Prostate gland (tissue), 2 donors: ENCODE data around the gene PTF1A. TPM values are rescaled to one million over a fixed set of nuclear protein-coding genes. Genes with fewer than 3 reads are reported as not detected.

ENCODE experiments used
- DNase-seq: peaks from one replicate; pipeline ENCODE4 v3.0.0-alpha.2; 2019; ENCODE audit warnings: low spot score
- H3K27ac ChIP-seq, 2 donors: fragments of 200-600 bp; sonication (generic); 2 replicates each; pipeline ENCODE4 v1.5.1; 2017 to 2019
- H3K27me3 ChIP-seq: fragments of 200-600 bp; sonication (generic); replicated peaks from 2 replicates; pipeline ENCODE4 v1.5.1; 2019; ENCODE audit not compliant: insufficient read depth
- H3K36me3 ChIP-seq, 2 donors: fragments of 200-600 bp; sonication (generic); 1 replicate in 1 of 2; 2 replicates in 1 of 2; pipeline versions ENCODE4 v1.5.1 to v1.8.1; 2017 to 2019
- H3K4me1 ChIP-seq: fragments of 200-600 bp; sonication (generic); replicated peaks from 2 replicates; pipeline ENCODE4 v1.5.1; 2019
- H3K4me3 ChIP-seq, 2 donors: fragments of 200-600 bp; sonication (generic); 2 replicates each; pipeline ENCODE4 v1.5.1; 2017 to 2019
- H3K9me3 ChIP-seq: fragments of 200-600 bp; sonication (generic); 2 replicates; pipeline ENCODE4 v1.5.1; 2017
- POLR2A ChIP-seq: fragments of 450-650 bp; IDR thresholded peaks from one replicate; pipeline ENCODE4 v1.6.1; 2016; ENCODE audit warnings: antibody characterized with exemption, mild to moderate bottlenecking
- POLR2AphosphoS5 ChIP-seq: sonication (generic); formaldehyde crosslinking; IDR thresholded peaks from one replicate; pipeline ENCODE4 v1.6.1; 2017; ENCODE audit warnings: antibody characterized with exemption
- whole genome bisulfite sequencing: methylation state at CpG from one replicate; pipeline ENCODE4 v1.1.5; 2018; 5-methylcytosine and 5-hydroxymethylcytosine counted together
- intact Hi-C: fragments of 100-400 bp; cut with DNase I; formaldehyde crosslinking; loops from one replicate; pipeline ENCODE4 v1.14.2; 2022
- total RNA-seq, 2 donors: library from RNA; depleted of rRNA; stranded (reverse); fragments of >200 nt; gene quantifications; one replicate each; pipeline ENCODE4 v1.1.0, GENCODE V29; 2016
- TF ChIP-seq, protein P1 (sequence below), 4 experiments: fragments of 200-600 bp in 2 of 4; fragments of 450-650 bp in 2 of 4; sonication (generic) in 2 of 4; IDR thresholded peaks; 1 replicate in 3 of 4; 2 replicates in 1 of 4; pipeline ENCODE4 v1.5.1; 2016 to 2019; ENCODE audit warnings: antibody characterized with exemption in 4 of 4, mild to moderate bottlenecking in 2 of 4, moderate library complexity in 2 of 4

PTF1A gene
- total RNA-seq, 2 donors from 2014 or later: 1.9 TPM; not detected in 1

DNA sequence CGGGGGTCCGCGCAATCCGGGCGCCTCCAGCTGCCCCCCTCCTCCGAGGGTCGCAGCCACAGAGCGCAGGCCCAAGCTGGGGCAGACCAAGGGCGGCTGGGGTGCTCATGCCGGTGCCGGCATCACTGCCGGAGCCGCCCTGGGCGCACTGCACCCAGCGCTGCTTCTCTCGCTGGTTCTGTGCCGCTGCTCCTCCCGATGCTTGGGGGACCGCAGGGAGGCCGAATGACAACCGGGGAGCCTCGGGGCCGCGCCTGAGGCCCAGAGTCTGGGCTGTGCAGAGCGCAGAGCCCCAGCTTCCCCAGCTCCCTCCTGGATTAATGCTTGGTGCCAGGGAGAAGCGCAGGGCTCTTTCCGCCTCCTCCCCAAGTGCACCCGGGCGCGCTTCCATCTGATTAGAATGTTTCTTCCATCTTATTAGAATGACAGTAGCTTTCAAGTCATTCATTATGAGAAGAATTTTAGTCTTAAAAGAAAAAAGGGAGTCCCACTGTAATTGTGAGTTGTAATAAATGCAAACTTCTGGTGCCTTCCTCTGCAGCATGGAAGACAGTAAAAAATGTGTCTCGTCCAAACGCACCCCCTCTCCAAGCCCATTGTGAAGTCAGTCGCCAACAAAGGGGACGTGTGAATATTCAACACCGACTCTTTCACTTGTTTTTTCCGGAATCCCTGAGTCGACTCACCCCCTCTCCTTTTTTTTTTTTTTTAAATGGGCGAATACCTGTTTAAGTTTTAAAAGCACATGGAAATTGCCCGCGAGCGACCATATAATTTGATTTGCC lies 19.5 kb upstream of the PTF1A start:
- Histone ChIP-seq H3K27ac (no peak overlapping the region), H3K9me3 (no peaks in the 10 kb centered on the region), H3K4me3 (no peak overlapping the region), H3K27me3 (peaks cover 41% of the 10 kb centered on the region), H3K36me3 (no peaks in the 10 kb centered on the region), H3K4me1 (peaks cover 10% of the 10 kb centered on the region)
- DNase-seq: no peak
- intact Hi-C loops: no loop called here
- 2% methylated on average over 27 of the region's 41 CpGs for WGBS
- TF ChIP-seq, protein P1, sequence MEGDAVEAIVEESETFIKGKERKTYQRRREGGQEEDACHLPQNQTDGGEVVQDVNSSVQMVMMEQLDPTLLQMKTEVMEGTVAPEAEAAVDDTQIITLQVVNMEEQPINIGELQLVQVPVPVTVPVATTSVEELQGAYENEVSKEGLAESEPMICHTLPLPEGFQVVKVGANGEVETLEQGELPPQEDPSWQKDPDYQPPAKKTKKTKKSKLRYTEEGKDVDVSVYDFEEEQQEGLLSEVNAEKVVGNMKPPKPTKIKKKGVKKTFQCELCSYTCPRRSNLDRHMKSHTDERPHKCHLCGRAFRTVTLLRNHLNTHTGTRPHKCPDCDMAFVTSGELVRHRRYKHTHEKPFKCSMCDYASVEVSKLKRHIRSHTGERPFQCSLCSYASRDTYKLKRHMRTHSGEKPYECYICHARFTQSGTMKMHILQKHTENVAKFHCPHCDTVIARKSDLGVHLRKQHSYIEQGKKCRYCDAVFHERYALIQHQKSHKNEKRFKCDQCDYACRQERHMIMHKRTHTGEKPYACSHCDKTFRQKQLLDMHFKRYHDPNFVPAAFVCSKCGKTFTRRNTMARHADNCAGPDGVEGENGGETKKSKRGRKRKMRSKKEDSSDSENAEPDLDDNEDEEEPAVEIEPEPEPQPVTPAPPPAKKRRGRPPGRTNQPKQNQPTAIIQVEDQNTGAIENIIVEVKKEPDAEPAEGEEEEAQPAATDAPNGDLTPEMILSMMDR (IDR thresholded peaks at IDR 0.05): no peak
- no peak for TF ChIP-seq POLR2AphosphoS5
- no peak for TF ChIP-seq POLR2A

DNA sequence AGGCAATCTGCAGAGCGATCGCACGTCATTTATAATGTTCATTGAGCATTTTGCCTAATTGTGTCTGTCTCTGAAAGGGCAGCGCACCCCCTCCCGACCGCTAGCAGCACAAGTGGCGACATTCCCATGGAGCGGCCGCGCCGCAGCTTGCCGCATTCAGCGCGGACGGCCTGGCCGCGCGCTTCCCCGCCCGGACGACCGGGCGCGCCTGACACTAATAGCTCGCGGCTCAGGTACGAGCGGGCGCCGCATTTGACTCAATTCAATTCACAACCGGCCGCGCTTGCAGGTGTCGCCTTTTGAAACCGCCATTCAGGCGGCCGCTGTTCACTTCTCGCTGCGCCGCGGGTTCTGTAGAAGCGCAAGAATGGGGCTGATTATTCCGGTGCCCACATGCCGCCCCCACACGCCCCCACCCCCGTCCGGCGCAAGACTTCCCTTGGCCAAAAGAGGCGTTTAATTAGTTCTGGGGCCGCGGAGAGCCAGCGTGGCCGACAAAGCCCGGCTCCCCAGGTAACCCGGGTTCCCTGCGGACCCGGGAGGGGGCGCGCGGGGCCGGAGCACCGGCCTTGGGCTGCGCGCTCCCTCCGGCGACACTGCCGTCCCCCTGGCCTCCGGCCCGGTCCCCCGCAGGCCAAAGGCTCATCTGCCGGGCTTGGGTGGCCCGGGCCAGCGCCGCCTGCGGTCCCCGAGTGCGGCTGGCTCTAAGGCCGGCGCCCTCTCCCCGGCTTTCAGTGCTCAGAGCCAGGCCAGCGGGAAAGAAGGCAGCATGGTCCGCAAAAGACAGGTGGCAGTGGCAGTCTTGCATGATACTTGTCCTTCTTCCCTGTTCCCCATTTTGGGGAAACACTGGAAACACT lies 18.7 kb upstream of the PTF1A start:
- peaks cover 44% of the 10 kb centered on the region for H3K27me3 ChIP-seq
- H3K9me3 ChIP-seq: no peaks in the 10 kb centered on the region
- WGBS: 2% methylated on average over 61 of the region's 82 CpGs
- peaks cover 10% of the 10 kb centered on the region for H3K4me1 ChIP-seq
- intact Hi-C loops: no loop called here
- TF ChIP-seq POLR2AphosphoS5 (no peak), POLR2A (no peak)
- TF ChIP-seq, protein P1 (IDR thresholded peaks at IDR 0.05): no peak
- no peak overlapping the region for H3K27ac ChIP-seq
- no peaks in the 10 kb centered on the region for H3K36me3 ChIP-seq
- DNase-seq: no peak
- no peak overlapping the region for H3K4me3 ChIP-seq

DNA sequence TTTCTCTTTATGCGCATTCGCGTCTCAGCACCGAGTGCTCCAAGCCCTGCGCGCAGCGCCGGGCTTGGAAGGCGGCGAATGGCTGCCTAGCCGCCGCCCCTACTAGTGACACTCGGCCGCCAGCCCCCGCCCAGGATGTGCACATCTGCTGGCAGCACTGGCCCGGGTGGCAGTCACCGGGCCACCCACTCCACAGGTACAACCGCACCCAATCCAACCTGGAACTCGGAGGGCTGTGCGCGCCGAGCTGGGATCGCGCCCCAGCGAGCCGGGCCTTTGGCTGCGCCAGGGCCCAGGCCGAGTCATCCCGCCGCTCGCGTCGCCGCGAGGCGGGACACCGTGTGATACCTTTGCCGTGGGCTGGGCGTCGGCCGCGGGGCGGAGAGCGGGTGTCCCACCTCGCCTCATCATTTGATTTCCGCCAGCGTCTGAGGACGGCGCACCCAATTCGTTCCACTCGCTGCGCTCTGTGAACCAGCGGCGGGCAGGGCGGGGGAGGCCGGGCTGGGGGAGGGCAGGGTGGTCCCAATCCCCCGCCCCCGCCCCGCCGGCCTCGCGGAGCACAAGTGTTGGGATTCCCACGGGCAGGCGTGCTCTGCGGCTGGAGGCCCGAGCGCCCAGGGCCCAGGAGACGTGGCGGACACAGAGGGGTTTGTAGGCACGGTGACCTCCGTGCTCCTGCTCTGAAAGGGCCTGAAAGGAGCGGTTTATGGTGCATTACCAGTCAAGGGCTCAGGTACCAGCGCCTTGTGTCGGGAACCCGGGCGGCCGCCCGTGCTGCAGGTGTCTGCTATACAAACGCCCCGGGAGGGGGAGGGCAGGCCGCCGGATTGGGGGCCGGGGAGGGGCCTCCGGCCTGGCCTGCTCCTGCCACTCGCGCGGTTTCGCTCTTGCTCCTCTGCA lies 17.8 kb upstream of the PTF1A start:
- Histone ChIP-seq H3K27me3 (peaks cover 44% of the 10 kb centered on the region), H3K36me3 (no peaks in the 10 kb centered on the region), H3K4me3 (no peak overlapping the region)

DNA sequence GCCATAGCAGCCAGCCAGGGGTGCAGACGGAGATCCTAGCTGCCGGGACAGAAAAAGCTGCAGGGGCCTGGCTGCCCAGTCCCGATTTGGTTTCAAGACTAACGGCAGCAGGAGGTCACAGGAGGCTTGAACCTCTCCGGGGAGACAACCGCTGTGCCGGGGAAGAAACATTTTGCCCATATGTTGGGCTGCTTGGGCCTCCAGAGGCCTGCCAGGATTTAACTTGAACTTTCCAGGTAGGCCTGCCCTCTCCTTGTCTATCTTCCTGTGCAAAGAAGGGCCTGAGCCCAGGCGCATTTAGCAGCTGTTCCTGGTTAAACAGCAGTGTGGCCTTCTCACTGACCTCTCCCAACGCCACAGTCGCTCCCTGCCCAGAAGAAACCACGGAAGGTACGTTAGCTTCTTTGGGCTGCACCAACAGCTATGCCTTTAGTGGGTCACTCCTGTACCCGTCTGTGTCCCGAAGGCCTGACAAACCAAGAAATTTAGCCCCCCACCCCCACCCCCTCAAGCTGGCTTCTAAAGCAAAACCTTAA lies 17.1 kb upstream of the PTF1A start:
- Histone ChIP-seq H3K27ac (no peak overlapping the region), H3K36me3 (no peaks in the 10 kb centered on the region), H3K4me3 (no peak overlapping the region), H3K27me3 (peaks cover 44% of the 10 kb centered on the region), H3K4me1 (peaks cover 10% of the 10 kb centered on the region), H3K9me3 (no peaks in the 10 kb centered on the region)
- 32% methylated on average over 14 of the region's 14 CpGs for WGBS
- DNase-seq: no peak
- TF ChIP-seq, protein P1 (IDR thresholded peaks at IDR 0.05): no peak
- TF ChIP-seq POLR2A (no peak), POLR2AphosphoS5 (no peak)
- intact Hi-C loops: no loop called here

More for the DNA sequence above, 17.8 kb upstream of the PTF1A start:
- H3K9me3 ChIP-seq: no peaks in the 10 kb centered on the region
- DNase-seq: no peak
- intact Hi-C loops: no loop called here
- no peak overlapping the region for H3K27ac ChIP-seq
- WGBS: 2% methylated on average over 64 of the region's 88 CpGs
- H3K4me1 ChIP-seq: peaks cover 10% of the 10 kb centered on the region
- TF ChIP-seq POLR2A (no peak), POLR2AphosphoS5 (no peak)
- TF ChIP-seq, protein P1 (IDR thresholded peaks at IDR 0.05): no peak
